Prostate gland (tissue), 2 donors: Measurements from ENCODE around the gene PARD6A.

Experiments
- POLR2A ChIP-seq: fragments of 450-650 bp; IDR thresholded peaks from one replicate; pipeline ENCODE4 v1.6.1; 2016; ENCODE audit warnings: antibody characterized with exemption, mild to moderate bottlenecking
- POLR2AphosphoS5 ChIP-seq: sonication (generic); formaldehyde crosslinking; IDR thresholded peaks from one replicate; pipeline ENCODE4 v1.6.1; 2017; ENCODE audit warnings: antibody characterized with exemption
- TF ChIP-seq, protein P1 (sequence below), 4 experiments: fragments of 200-600 bp in 2 of 4; fragments of 450-650 bp in 2 of 4; sonication (generic) in 2 of 4; IDR thresholded peaks; 1 replicate in 3 of 4; 2 replicates in 1 of 4; pipeline ENCODE4 v1.5.1; 2016 to 2019; ENCODE audit warnings: antibody characterized with exemption in 4 of 4, mild to moderate bottlenecking in 2 of 4, moderate library complexity in 2 of 4

DNA sequence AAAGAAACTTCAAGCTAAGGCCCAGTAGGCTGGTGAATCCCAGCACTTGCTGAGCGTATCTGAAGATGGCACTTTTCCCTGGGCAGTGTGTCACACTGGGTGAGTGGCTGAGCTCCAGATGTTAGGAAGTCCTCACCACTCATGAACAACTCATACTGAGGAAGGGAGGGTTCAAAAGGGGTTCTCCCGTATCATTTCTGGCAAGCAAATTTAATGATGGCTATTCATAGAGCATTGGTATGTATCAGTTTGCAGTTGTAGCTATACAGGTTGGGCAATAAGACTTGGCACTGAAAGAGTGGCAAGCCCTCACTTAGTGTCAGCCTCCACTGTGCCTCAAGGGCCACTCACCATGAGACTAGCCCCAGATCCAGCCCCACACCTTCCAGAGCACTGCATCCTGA is 47.6 kb downstream of the PARD6A start:
- TF ChIP-seq, protein P1, sequence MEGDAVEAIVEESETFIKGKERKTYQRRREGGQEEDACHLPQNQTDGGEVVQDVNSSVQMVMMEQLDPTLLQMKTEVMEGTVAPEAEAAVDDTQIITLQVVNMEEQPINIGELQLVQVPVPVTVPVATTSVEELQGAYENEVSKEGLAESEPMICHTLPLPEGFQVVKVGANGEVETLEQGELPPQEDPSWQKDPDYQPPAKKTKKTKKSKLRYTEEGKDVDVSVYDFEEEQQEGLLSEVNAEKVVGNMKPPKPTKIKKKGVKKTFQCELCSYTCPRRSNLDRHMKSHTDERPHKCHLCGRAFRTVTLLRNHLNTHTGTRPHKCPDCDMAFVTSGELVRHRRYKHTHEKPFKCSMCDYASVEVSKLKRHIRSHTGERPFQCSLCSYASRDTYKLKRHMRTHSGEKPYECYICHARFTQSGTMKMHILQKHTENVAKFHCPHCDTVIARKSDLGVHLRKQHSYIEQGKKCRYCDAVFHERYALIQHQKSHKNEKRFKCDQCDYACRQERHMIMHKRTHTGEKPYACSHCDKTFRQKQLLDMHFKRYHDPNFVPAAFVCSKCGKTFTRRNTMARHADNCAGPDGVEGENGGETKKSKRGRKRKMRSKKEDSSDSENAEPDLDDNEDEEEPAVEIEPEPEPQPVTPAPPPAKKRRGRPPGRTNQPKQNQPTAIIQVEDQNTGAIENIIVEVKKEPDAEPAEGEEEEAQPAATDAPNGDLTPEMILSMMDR (IDR thresholded peaks at IDR 0.05) = no peak
- TF ChIP-seq POLR2AphosphoS5 = no peak
- no peak for TF ChIP-seq POLR2A
